Stimulated activated naive CD8-positive, alpha-beta T cell treated with anti-CD3 and anti-CD28 coated beads, Interleukin-15, Interleukin-2, amounts not matched to agents 100 U/mL and 50 U/mL, for 24 hours (primary cell): ENCODE data around the gene SLC19A2.
"Not testable (repeated sequence)": the region's sequence is repeated elsewhere in the genome, so short reads cannot be mapped to it uniquely, and the experiment has no call there.

Source experiments
- ATAC-seq: fragments of 150-1000 bp; cut with Tn5 transposase; one replicate; pipeline ENCODE4 v1.10.0; 2021
- DNase-seq: peaks from one replicate; pipeline ENCODE4 v3.0.0; 2021

The SLC19A2 gene

DNA sequence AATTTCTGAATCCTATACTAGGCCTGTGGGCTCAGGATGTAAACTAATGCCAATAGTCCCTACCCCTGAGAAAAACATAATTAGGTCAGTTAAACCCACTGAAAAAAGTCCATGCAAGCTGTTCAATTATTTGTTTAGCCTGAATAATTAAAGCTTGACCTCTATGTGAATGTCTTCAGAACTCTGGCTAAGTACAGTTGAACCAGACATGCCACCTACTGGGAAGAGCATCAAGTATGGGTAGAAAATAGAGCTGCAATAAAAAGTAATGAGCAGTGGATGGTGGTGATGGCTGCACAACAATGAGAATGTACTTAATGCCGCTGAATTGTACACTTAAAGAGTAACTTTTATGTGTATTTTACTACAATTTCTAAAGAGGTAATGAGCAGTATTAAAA, 23.6 kb upstream of the SLC19A2 start:
- DNase-seq (no peak), ATAC-seq (no peak)

DNA sequence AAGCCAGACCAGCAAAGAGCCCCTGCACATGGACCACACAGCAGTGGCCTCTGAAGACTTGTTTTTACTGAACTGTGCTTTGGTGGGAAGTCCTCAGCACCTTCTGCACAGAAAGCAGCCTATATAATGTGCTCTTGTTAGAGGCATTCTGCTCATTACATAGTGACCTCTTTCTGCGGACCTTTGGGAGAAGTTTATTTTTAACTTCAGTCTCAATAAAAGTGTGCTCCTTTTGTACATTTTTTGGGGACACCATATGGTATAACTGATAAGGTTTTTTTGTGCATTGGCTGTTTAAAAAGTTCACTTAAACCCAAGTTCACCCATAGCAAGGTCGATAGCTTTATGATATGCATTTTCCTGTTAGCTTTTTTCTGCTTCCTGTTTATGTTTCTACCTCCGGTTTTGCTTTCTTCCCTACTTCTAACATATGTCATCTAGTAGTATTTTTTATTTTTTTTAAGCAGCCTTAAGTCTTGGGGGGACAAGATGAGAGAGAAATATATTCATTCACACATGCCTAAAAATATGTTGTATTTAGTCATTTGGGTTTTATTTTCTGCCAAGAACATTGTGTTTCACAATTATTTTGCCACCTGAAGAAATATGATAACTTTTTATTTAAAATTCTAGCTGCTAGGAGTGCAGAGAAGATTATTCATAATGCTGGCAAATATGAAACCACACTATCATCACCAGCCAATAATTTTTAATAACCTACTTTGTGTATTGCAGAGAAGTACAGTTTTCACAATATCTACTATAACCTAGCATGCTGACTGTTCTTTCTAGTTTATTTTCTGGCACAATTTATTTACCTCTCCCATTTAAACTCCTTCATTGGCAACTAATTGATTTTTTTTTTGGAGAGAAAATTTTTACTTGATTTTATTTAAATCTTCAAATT, 22.9 kb upstream of the SLC19A2 start:
- DNase-seq (no peak), ATAC-seq (no peak)

DNA sequence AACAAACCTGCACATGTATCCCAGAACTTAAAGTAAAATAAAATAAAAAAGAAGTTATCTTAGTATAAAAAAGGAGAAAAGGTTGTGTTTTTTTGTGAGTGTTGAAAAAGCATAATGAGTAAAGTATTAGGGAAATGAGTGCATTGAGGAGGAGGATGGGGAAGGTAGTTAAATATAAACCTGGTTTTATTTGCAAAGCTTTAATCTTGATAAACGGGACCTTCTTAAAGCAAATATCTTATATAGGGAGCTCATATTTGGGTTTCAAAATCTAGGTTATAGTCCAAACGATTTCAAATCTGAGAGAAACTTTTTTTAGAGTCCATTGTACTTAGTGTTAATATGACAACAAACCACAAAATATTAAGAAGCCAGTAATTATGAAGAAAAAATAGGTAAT, 21.7 kb upstream of the SLC19A2 start:
- ATAC-seq (no peak), DNase-seq (no peak)

DNA sequence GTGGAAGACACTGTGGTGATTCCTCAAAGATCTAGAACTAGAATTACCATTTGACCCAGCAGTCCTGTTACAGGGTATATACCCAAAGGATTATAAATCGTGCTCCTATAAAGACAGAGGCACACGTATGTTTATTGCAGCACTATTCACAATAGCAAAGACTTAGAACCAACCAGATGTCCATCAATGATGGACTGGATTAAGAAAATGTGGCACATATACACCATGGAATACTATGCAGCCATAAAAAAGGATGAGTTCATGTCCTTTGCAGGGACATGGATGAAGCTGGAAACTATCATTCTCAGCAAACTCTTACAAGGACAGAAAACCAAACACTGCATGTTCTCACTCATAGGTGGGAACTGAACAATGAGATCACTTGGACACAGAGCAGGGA, 17.9 kb upstream of the SLC19A2 start:
- not testable (repeated sequence) for ATAC-seq, DNase-seq

DNA sequence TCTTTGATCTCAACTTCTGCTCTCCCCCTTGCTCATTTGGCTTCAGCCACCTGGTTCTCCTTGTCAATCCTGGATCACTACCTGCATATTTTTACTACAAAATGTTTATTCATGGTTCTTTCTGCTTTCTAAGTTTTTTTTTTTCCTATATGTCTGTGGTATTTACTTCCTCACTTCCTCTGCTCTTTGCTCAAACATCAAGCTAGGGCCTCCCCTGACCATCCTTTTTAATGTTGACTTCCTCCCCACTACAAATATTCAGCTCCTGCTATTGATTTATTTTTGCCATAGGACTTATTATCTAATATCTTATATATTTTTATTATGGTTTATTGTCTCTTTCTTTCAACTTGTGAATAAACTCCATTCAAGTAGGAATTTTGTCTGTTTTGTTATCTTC, 14.1 kb upstream of the SLC19A2 start:
- DNase-seq: no peak
- ATAC-seq: no peak

GRCh38 chr1:169497317-169497716, 11.6 kb upstream of the SLC19A2 start:
- no peak for ATAC-seq
- no peak for DNase-seq

GRCh38 chr1:169495916-169496315, 10.2 kb upstream of the SLC19A2 start:
- DNase-seq: no peak
- ATAC-seq: no peak

DNA sequence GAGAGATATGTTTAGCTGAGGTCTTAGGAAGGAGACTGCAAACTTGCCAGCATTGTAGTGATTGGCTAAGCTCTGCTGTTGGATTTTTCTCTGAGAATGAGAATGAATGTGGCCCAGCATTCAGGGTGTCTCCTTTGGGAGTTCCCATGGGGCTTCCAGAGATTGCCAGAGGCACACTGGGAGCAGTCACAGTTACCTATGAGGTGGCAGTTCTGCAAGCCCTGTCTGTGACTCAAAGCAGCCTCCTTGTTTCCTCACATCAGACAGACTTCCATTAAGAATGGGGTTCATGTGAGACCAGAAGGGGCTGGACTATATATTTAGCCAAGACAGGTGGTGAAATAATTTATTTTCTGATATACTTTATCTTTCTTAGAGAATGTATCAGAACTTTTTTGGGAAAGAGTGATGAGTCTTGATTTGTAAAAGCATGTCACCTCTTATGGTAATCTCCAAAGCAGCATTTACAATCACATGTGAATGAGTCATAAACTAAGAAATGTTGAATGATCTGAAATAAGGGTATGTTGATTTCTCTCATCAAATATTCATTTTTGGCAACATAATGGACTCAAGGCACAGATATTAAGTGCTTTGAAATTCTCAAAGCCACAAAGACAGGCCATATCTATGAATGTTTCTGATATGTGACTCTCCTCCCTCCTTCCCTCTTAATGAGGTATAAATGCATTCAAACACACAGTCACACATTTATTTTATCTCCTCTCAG, 9.5 kb upstream of the SLC19A2 start:
- no peak for ATAC-seq
- no peak for DNase-seq

DNA sequence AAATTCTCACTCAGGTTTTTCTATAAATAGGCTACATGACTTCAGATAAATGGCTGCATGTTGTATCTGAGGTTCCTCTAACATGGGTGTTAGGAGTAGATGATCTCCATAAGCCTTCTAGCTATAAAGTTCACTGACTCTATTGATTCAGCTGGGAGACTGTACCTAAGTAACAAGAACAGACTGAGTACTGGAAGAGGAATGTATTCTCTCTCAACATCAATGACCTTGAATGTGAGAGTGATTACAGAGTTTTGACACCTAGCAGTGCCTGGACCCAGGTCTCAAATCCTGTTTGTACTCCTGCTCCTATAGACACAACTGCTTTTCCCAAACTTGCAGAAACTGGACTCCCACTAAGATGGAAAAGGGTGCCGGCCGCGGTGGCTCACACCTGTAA, 8.6 kb upstream of the SLC19A2 start:
- ATAC-seq: no peak

GRCh38 chr1:169493251-169493650, 7.5 kb upstream of the SLC19A2 start:
- ATAC-seq (no peak), DNase-seq (no peak)

More for the DNA sequence above, 8.6 kb upstream of the SLC19A2 start:
- no peak for DNase-seq

DNA sequence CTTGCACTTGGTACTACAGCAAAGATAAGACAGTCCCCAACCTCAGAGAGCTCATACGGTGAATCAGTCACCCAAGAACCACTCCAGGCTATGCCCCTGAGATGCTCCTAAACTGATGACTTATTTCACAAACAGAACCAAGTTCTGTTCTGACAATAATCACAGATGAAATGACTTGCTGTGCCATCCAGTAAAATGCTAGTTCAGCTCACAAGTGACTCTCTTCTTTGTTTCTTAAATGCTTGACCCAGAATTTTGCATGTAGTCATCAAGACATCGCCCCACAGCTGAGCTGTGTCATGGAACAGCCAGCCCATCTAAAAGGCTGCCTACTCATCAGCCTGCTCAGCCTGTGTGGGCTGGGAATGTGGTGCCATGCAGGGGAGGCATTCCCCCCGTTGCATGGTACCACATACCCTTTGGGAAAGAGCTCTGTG, 6.1 kb upstream of the SLC19A2 start:
- peak; percentile 26 for DNase-seq
- peak; percentile 90 for ATAC-seq

DNA sequence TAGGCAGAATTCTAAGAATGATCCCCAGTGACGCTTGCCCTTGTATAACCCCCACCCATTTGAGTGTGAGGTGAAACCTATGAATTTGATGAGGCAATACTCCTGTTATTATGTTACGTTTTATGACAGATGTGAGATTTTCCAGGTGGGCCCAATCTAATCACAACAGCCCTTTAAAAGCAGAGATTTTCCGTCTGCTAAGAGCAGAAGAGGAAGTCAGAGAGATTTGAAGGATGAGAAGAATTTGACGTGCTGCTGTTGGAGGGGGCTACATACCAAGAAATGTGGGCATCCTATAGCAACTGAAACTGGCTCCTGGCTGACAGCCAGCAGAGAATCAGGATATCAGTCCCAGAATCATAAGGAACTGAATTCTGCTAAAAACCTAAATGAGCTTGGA, 2.4 kb upstream of the SLC19A2 start:
- ATAC-seq: no peak
- no peak for DNase-seq

GRCh38 chr1:169487561-169487960, 1.8 kb upstream of the SLC19A2 start:
- no peak for ATAC-seq
- DNase-seq: no peak

DNA sequence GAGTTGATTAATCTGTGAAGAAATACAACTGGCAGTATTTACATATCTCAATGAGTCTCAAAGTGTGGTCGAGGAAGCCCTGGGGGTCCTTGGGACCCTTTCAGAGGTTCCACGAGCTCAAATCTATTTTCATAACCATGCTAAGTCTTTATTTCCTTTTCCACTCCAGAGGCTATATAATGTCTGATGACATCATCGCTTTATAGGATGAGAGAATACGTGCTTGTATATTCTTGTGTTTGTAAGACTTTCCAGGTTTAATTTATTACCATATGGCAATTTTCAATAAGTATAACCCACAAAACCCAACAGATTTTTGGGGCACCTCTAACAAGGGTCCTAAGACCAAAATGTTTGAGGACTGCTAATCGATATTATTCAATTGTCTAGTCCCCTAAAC, 1.4 kb upstream of the SLC19A2 start:
- no peak for DNase-seq
- no peak for ATAC-seq

GRCh38 chr1:169486281-169487051, 722 bp upstream of the SLC19A2 start:
- DNase-seq: no peak
- no peak for ATAC-seq

- DNase-seq (peak; percentile 45), ATAC-seq (no peak)
Observed at GRCh38 chr1:169484683-169485430, 887 bp downstream of the SLC19A2 start.

- ATAC-seq (no peak), DNase-seq (no peak)
Observed at GRCh38 chr1:169484101-169484500, 1.6 kb downstream of the SLC19A2 start.

DNA sequence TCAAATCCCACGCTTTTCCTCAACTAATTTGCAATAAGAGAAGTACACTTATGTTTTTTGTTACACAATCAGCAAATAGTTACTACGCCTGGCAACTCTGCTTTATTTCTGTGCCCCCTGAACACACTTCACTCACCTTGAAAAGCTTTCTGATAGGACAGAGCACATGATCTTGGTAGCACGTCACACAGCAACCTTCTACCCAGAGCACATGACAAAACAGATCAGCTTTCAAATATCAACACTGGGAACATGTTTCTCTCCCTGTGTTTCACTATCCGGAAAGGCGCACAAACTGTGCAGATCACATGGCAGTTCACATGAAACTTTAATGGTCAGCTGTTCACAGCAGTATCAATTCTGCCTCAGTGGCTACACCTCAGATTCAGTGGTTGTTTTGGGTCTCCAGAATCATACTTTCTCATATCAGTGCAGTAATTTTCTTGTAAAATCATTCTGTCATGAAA, 2.2 kb downstream of the SLC19A2 start:
- no peak for DNase-seq
- no peak for ATAC-seq

DNA sequence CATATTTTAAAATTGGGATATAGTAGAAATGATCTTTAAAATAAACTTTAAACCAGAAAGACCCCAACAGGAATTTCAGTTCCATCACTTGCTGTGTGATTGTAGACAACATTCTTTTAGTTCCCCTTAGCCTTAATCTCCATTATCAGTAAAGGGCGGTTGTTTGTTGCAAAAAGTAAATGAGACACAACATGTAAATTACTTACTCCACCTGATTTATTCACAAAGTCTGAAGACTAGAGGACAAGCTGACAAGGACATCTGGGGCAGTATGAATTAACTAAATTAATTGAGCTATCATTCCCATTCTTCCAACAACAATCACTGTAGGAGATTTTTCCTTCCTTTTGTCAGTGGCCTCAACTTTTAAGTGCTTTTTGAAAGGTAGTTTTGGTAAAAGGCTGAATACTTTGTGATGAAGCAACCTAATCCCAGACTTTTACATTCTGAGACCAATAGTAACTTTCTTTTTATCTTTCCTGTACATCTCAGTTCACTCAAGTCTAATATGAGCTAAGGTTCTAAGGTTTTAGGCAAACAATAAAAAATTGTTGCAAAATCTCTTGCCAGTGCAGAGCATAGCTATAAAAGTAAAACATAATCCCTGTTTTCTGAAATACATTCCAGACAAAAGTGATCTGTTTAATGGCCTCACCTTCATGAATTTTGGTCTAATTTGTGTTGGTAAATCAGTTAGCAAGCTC, 6.2 kb downstream of the SLC19A2 start:
- DNase-seq (no peak), ATAC-seq (no peak)

DNA sequence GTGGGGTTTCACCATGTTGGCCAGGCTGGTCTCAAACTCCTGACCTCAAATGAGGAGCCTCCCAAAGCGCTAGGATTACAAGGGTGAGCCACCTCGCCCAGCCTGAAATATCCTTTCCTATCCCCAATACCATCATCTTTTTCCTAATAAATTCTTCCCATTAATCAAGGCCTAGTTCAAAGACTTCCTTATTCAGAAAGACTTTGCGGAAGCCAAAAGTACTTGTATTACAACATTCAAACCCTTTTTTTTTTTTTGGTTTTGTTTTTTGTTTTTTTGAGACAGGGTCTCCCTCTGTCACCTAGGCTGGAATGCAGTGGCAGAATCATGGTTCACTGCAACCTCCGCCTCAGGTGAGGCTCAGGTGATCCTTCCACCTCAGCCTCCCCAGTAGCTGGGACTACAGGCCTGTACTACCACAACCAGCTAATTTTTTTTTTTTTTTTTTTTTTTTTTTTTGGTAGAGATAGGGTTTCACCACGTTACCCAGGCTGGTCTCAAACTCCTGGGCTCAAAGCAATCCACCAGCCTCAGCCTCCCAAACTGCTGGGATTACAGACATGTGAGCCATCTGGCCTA, 7.6 kb downstream of the SLC19A2 start:
- ATAC-seq (no peak), DNase-seq (no peak)
